ENCODE data around the gene DZIP1.

DZIP1 gene

GRCh38 chr13:95541308-95541707 lies 103.2 kb downstream of the DZIP1 start:
- no peak overlapping the region for H3K4me3 ChIP-seq (ENCODE audit: low read depth, low read length)
- no peak for TF ChIP-seq CTCF (IDR thresholded peaks at IDR 0.05; ENCODE audit: insufficient read depth, low read depth, low read length, missing control alignments)
- no peak for DNase-seq (ENCODE audit: low read depth)

- no peak for DNase-seq (ENCODE audit: low read depth)
- H3K4me3 ChIP-seq (ENCODE audit: low read depth, low read length) = no peak overlapping the region
- TF ChIP-seq CTCF (IDR thresholded peaks at IDR 0.05; ENCODE audit: insufficient read depth, low read depth, low read length, missing control alignments) = no peak
Measured at GRCh38 chr13:95540888-95541287, 103.6 kb downstream of the DZIP1 start.

GRCh38 chr13:95536632-95537241 lies 107.8 kb downstream of the DZIP1 start:
- peak; percentile 19 for TF ChIP-seq CTCF (IDR thresholded peaks at IDR 0.05; ENCODE audit: insufficient read depth, low read depth, low read length, missing control alignments)
- peak; percentile 35 for DNase-seq (ENCODE audit: low read depth)
- H3K4me3 ChIP-seq (ENCODE audit: low read depth, low read length) = no peak overlapping the region

- TF ChIP-seq CTCF (IDR thresholded peaks at IDR 0.05; ENCODE audit: insufficient read depth, low read depth, low read length, missing control alignments) = no peak
- peak; percentile 26 for DNase-seq (ENCODE audit: low read depth)
- H3K4me3 ChIP-seq (ENCODE audit: low read depth, low read length) = no peak overlapping the region
Measured at GRCh38 chr13:95535243-95535642, 109.3 kb downstream of the DZIP1 start.

- DNase-seq (ENCODE audit: low read depth) = no peak
- TF ChIP-seq CTCF (IDR thresholded peaks at IDR 0.05; ENCODE audit: insufficient read depth, low read depth, low read length, missing control alignments) = no peak
- H3K4me3 ChIP-seq (ENCODE audit: low read depth, low read length) = no peak overlapping the region
Measured at GRCh38 chr13:95533545-95534160, 110.9 kb downstream of the DZIP1 start.

GRCh38 chr13:95530178-95530577 lies 114.3 kb downstream of the DZIP1 start:
- no peak for DNase-seq (ENCODE audit: low read depth)
- H3K4me3 ChIP-seq (ENCODE audit: low read depth, low read length) = no peak overlapping the region
- no peak for TF ChIP-seq CTCF (IDR thresholded peaks at IDR 0.05; ENCODE audit: insufficient read depth, low read depth, low read length, missing control alignments)
